ENCODE results near the gene ITPRID1. TPM values are rescaled to one million over a fixed set of nuclear protein-coding genes. Genes with fewer than 3 reads are reported as not detected.

Gene ITPRID1
- total RNA-seq, 1 donor from 2014 or later: not detected

DNA sequence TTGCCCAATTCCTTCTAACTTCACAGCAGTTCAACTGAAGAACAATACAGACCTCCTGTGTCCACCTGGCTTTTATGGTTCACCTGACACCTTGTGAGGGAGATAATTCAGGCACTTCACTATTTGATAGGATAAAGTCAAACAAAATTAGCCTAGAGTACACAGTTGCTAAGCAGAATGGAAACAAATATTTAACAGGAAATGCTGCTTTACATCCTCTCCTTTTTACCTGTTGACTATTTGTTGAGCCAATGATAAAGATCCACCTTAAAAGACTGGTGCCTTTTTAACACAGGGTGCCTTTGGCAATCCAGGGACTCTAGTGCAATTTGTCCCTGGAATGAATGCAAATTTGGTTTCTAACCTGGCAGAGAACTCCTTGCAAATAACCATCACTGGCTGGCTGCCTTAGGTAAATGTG is 39.8 kb downstream of the ITPRID1 start:
- Histone ChIP-seq H3K4me1 (no peaks in the 10 kb centered on the region), H3K4me3 (no peak overlapping the region), H3K27me3 (no peaks in the 10 kb centered on the region), H3K27ac (no peak overlapping the region), H3K36me3 (no peaks in the 10 kb centered on the region), H3K9me3 (no peaks in the 10 kb centered on the region)
- intact Hi-C loops (cut with DNase I): no loop called here
- no peak for DNase-seq (ENCODE audit: low spot score in 2 of 2)
- no peak for TF ChIP-seq CTCF (IDR thresholded peaks at IDR 0.05)

DNA sequence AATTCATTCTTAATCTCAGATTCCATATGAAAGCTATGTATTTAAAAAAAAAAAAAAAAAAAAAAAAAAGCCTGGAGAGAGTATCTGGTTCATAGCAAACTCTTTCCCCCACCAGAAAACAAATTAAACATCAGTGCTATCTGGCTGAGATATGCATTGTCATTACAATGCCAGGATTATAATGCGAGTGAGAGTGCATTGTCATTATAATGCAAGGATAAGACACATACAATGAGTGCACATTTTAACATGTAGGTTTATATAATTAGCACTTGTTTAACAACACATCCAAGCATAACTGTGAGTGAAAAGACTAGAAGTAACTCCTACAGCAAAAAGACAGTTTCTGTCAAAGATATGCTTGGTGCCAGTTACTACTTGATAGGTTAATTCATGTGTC is 48.1 kb downstream of the ITPRID1 start:
- TF ChIP-seq CTCF (IDR thresholded peaks at IDR 0.05): no peak
- Histone ChIP-seq H3K27me3 (no peaks in the 10 kb centered on the region), H3K4me1 (no peaks in the 10 kb centered on the region), H3K9me3 (no peaks in the 10 kb centered on the region), H3K36me3 (no peaks in the 10 kb centered on the region), H3K4me3 (no peak overlapping the region), H3K27ac (no peak overlapping the region)
- no peak for DNase-seq (ENCODE audit: low spot score in 2 of 2)
- intact Hi-C loops (cut with DNase I): no loop called here

DNA sequence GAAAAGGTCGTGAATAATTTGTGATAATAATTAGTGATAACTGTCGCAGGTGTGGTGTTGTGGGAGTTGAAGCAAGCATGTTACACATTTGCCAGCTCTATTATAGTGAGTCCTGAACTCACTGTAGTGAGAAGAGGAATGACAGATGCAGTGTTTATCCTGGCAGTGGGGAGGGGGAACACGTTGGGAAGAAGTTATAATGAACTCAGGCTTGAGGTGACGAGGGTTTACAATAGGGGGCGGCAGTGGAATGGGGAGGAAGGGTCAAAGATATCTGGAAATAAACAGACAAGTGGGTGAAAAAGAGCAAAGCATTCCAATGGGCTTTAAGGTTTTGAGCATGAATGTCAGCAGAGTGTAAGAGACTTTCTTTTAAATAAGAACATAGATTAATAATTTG is 49.6 kb downstream of the ITPRID1 start:
- Histone ChIP-seq H3K36me3 (no peaks in the 10 kb centered on the region), H3K4me3 (no peak overlapping the region), H3K9me3 (no peaks in the 10 kb centered on the region), H3K27ac (no peak overlapping the region), H3K27me3 (no peaks in the 10 kb centered on the region), H3K4me1 (no peaks in the 10 kb centered on the region)
- no peak for DNase-seq (ENCODE audit: low spot score in 2 of 2)
- TF ChIP-seq CTCF (IDR thresholded peaks at IDR 0.05): no peak
- intact Hi-C loops (cut with DNase I): no loop called here

DNA sequence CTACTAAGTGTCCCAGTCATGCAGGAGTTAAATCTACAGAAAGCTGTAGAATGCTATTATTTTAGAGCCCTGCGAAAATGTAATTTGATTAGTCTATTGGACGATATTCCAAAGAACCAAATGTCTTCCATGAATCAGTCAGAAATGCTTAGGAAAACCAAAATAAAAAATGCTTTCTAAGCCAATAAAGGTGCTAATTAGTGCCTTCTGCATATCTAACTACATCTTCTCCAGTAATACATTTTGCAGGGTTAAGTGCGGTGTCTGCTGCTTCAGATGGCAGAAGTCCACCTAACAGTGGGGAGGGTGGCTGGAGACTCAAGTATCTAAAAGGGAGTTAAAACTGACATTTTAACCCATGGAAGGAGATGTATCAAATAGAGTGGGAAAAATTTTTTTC is 50.1 kb downstream of the ITPRID1 start:
- DNase-seq (ENCODE audit: low spot score in 2 of 2): no peak
- H3K27me3 ChIP-seq: no peaks in the 10 kb centered on the region
- H3K36me3 ChIP-seq: no peaks in the 10 kb centered on the region
- no peaks in the 10 kb centered on the region for H3K4me1 ChIP-seq
- H3K9me3 ChIP-seq: no peaks in the 10 kb centered on the region
- no peak overlapping the region for H3K27ac ChIP-seq
- intact Hi-C loops (cut with DNase I): no loop called here
- no peak for TF ChIP-seq CTCF (IDR thresholded peaks at IDR 0.05)
- H3K4me3 ChIP-seq: no peak overlapping the region

DNA sequence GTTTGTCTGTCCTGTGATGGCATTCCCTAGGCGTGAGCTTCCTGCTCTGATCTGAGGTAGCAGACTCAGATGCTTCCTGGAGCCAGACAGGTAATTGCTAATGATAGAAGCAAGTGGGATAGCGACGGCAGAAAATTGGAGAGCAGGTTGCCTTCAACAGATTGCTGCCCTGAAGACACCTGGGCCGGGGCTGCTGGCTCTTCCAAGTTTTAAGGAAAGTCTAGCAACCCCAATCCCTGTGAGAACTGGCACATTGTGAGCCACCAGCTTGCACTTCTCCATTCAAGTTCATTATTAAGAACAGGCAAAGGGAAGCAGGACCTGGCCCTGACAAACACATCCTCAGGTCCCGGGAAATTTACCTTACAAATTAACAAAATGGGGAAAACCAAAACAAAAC is 50.8 kb downstream of the ITPRID1 start:
- DNase-seq (ENCODE audit: low spot score in 2 of 2): no peak
- intact Hi-C loops (cut with DNase I): no loop called here
- Histone ChIP-seq H3K27ac (no peak overlapping the region), H3K4me3 (no peak overlapping the region), H3K27me3 (no peaks in the 10 kb centered on the region), H3K9me3 (no peaks in the 10 kb centered on the region), H3K4me1 (no peaks in the 10 kb centered on the region), H3K36me3 (no peaks in the 10 kb centered on the region)
- no peak for TF ChIP-seq CTCF (IDR thresholded peaks at IDR 0.05)

GRCh38 chr7:31569528-31569927 is 55.6 kb downstream of the ITPRID1 start:
- H3K36me3 ChIP-seq: no peaks in the 10 kb centered on the region
- intact Hi-C loops (cut with DNase I): no loop called here
- no peaks in the 10 kb centered on the region for H3K27me3 ChIP-seq
- no peak for TF ChIP-seq CTCF (IDR thresholded peaks at IDR 0.05)
- no peak overlapping the region for H3K4me3 ChIP-seq
- no peak overlapping the region for H3K27ac ChIP-seq
- H3K9me3 ChIP-seq: no peaks in the 10 kb centered on the region
- no peaks in the 10 kb centered on the region for H3K4me1 ChIP-seq
- no peak for DNase-seq (ENCODE audit: low spot score in 2 of 2)

Measured in ascending aorta (tissue), 2 donors.